NCI-H1048 (cell line): ENCODE measurements around the gene SDCBP2.

Experiments used
- DNase-seq: peaks from one replicate; lab custom pipeline; 2025; lab: John Stamatoyannopoulos, UW

Gene SDCBP2

GRCh38 chr20:1313236-1313964 lies 15.5 kb downstream of the SDCBP2 start:
- no peak for DNase-seq

- DNase-seq = no peak
These were observed 16.1 kb downstream of the SDCBP2 start for GRCh38 chr20:1312904-1313235.

GRCh38 chr20:1312308-1312707 lies 16.6 kb downstream of the SDCBP2 start:
- DNase-seq = no peak

- no peak for DNase-seq
These were observed 18.3 kb downstream of the SDCBP2 start for GRCh38 chr20:1310506-1311190.

- no peak for DNase-seq
These were observed 18.9 kb downstream of the SDCBP2 start for GRCh38 chr20:1310071-1310470.

GRCh38 chr20:1309439-1309847 lies 19.5 kb downstream of the SDCBP2 start:
- DNase-seq = no peak

- DNase-seq = no peak
These were observed 20.2 kb downstream of the SDCBP2 start for GRCh38 chr20:1308702-1309095.

GRCh38 chr20:1308067-1308701 lies 20.8 kb downstream of the SDCBP2 start:
- DNase-seq = no peak

- no peak for DNase-seq
These were observed 21.4 kb downstream of the SDCBP2 start for GRCh38 chr20:1307571-1307971.

GRCh38 chr20:1307171-1307570 lies 21.8 kb downstream of the SDCBP2 start:
- DNase-seq = no peak

GRCh38 chr20:1306316-1307135 lies 22.4 kb downstream of the SDCBP2 start:
- DNase-seq = no peak

GRCh38 chr20:1305712-1306111 lies 23.2 kb downstream of the SDCBP2 start:
- no peak for DNase-seq

GRCh38 chr20:1304710-1305515 lies 24.0 kb downstream of the SDCBP2 start:
- no peak for DNase-seq

GRCh38 chr20:1302685-1303541 lies 26.0 kb downstream of the SDCBP2 start:
- DNase-seq = no peak

- DNase-seq = no peak
These were observed 27.9 kb downstream of the SDCBP2 start for GRCh38 chr20:1301031-1301529.

GRCh38 chr20:1300083-1300840 lies 28.7 kb downstream of the SDCBP2 start:
- DNase-seq = no peak

GRCh38 chr20:1299522-1299921 lies 29.4 kb downstream of the SDCBP2 start:
- DNase-seq = no peak

- DNase-seq = no peak
These were observed 29.9 kb downstream of the SDCBP2 start for GRCh38 chr20:1298888-1299511.

- DNase-seq = no peak
These were observed 30.8 kb downstream of the SDCBP2 start for GRCh38 chr20:1298166-1298565.
